Endothelial cell of hepatic sinusoid (primary cell): ENCODE data around the gene MLC1.

Experiments
- in situ Hi-C: cut with HindIII; loops from 2 replicates; pipeline ENCODE4 v1.10.0; 2017; ENCODE audit warnings: low sequenced_read_pairs

Gene MLC1

GRCh38 chr22:50085211-50085972 lies at the start of gene MLC1:
Gene MLC1 (minus strand): TSS chr22:50085426. CDS start chr22:50084902, 524 bp downstream.
- in situ Hi-C loops, result no loop called here

GRCh38 chr22:50134481-50134880 lies 49.3 kb upstream of the MLC1 start:
- in situ Hi-C loops, result no loop called here

- in situ Hi-C loops, result no loop called here
Observed at GRCh38 chr22:50131894-50132293, 46.7 kb upstream of the MLC1 start.

- in situ Hi-C loops, result no loop called here
Observed at GRCh38 chr22:50129121-50129736, 44.0 kb upstream of the MLC1 start.

- in situ Hi-C loops, result no loop called here
Observed at GRCh38 chr22:50125029-50125428, 39.8 kb upstream of the MLC1 start.

GRCh38 chr22:50123119-50123518 lies 37.9 kb upstream of the MLC1 start:
- in situ Hi-C loops, result no loop called here

GRCh38 chr22:50121202-50121740 lies 36.0 kb upstream of the MLC1 start:
- in situ Hi-C loops, result no loop called here

- in situ Hi-C loops, result no loop called here
Observed at GRCh38 chr22:50119768-50120251, 34.6 kb upstream of the MLC1 start.

GRCh38 chr22:50119169-50119767 lies 34.0 kb upstream of the MLC1 start:
- in situ Hi-C loops, result no loop called here

- in situ Hi-C loops, result no loop called here
Observed at GRCh38 chr22:50118557-50119168, 33.4 kb upstream of the MLC1 start.

- in situ Hi-C loops, result no loop called here
Observed at GRCh38 chr22:50118129-50118528, 32.9 kb upstream of the MLC1 start.

GRCh38 chr22:50117168-50117762 lies 32.0 kb upstream of the MLC1 start:
- in situ Hi-C loops, result no loop called here

GRCh38 chr22:50115693-50116092 lies 30.5 kb upstream of the MLC1 start:
- in situ Hi-C loops, result no loop called here

- in situ Hi-C loops, result no loop called here
Observed at GRCh38 chr22:50114221-50115021, 29.2 kb upstream of the MLC1 start.

GRCh38 chr22:50112151-50113118 lies 27.2 kb upstream of the MLC1 start:
- in situ Hi-C loops, result no loop called here

- in situ Hi-C loops, result no loop called here
Observed at GRCh38 chr22:50111056-50111455, 25.8 kb upstream of the MLC1 start.

- in situ Hi-C loops, result no loop called here
Observed at GRCh38 chr22:50107529-50107928, 22.3 kb upstream of the MLC1 start.

- in situ Hi-C loops, result no loop called here
Observed at GRCh38 chr22:50105208-50106100, 20.2 kb upstream of the MLC1 start.
